CD4-positive, alpha-beta T cell treated with Interleukin-4 for 4 hours (primary cell): ENCODE measurements around the gene FGFR1OP2.
"Not testable (repeated sequence)": the region's sequence is repeated elsewhere in the genome, so short reads cannot be mapped to it uniquely, and the experiment has no call there.

ENCODE experiments used
- DNase-seq: peaks from one replicate; pipeline ENCODE4 v3.0.0-alpha.2; 2020

Gene FGFR1OP2

GRCh38 chr12:26937863-26938700 lies at the start of gene FGFR1OP2, which contains the start of gene INTS13:
TSS of gene FGFR1OP2 (plus strand) at chr12:26938470. CDS start at chr12:26954159, 15,689 bp downstream.
TSS of gene INTS13 (minus strand) at chr12:26937981. CDS start at chr12:26936803, 1,178 bp downstream.
- peak; percentile 97 for DNase-seq

GRCh38 chr12:26890784-26891183 lies 47.5 kb upstream of the FGFR1OP2 start:
- no peak for DNase-seq

- DNase-seq, result no peak
Measured at GRCh38 chr12:26891704-26892103, 46.6 kb upstream of the FGFR1OP2 start.

GRCh38 chr12:26895672-26896071 lies 42.6 kb upstream of the FGFR1OP2 start:
- DNase-seq, result no peak

GRCh38 chr12:26896913-26897312 lies 41.4 kb upstream of the FGFR1OP2 start:
- DNase-seq, result no peak

GRCh38 chr12:26903396-26903795 lies 34.9 kb upstream of the FGFR1OP2 start:
- DNase-seq, result not testable (repeated sequence)

GRCh38 chr12:26906024-26906423 lies 32.2 kb upstream of the FGFR1OP2 start:
- no peak for DNase-seq

- DNase-seq, result no peak
Measured at GRCh38 chr12:26906704-26907103, 31.6 kb upstream of the FGFR1OP2 start.

- DNase-seq, result no peak
Measured at GRCh38 chr12:26918321-26919215, 19.7 kb upstream of the FGFR1OP2 start.

- DNase-seq, result no peak
Measured at GRCh38 chr12:26919216-26919555, 19.1 kb upstream of the FGFR1OP2 start.

GRCh38 chr12:26921886-26922285 lies 16.4 kb upstream of the FGFR1OP2 start:
- DNase-seq, result no peak

- DNase-seq, result no peak
Measured at GRCh38 chr12:26928661-26929060, 9.6 kb upstream of the FGFR1OP2 start.

- no peak for DNase-seq
Measured at GRCh38 chr12:26929590-26929989, 8.7 kb upstream of the FGFR1OP2 start.

- DNase-seq, result peak; percentile 43
Measured at GRCh38 chr12:26935636-26936378, 2.5 kb upstream of the FGFR1OP2 start.

GRCh38 chr12:26936559-26937442 lies 1.5 kb upstream of the FGFR1OP2 start:
- DNase-seq, result peak; percentile 67

GRCh38 chr12:26937443-26937862 lies 817 bp upstream of the FGFR1OP2 start:
- DNase-seq, result peak; percentile 10

GRCh38 chr12:26938701-26939062 lies 412 bp downstream of the FGFR1OP2 start:
- peak; percentile 13 for DNase-seq

GRCh38 chr12:26939192-26939832 lies 1.0 kb downstream of the FGFR1OP2 start:
- peak; percentile 19 for DNase-seq

GRCh38 chr12:26939953-26940352 lies 1.7 kb downstream of the FGFR1OP2 start:
- DNase-seq, result no peak

GRCh38 chr12:26940516-26941214 lies 2.4 kb downstream of the FGFR1OP2 start:
- DNase-seq, result peak; percentile 66

- peak; percentile 56 for DNase-seq
Measured at GRCh38 chr12:26941215-26941594, 2.9 kb downstream of the FGFR1OP2 start.
